OCI-LY7 (cell line): Measurements from ENCODE around the gene MARCHF9. TPM values are rescaled to one million over a fixed set of nuclear protein-coding genes. Genes with fewer than 3 reads are reported as not detected.
A peak's percentile ranks its signal among the peaks of the same experiment; 100 is the strongest.

ENCODE experiments used
- BruUV-seq: library from RNA; stranded (reverse); fragments of 400-500 nt; replicated peaks from 2 replicates; lab custom pipeline; 2021; lab: Mats Ljungman, UMichigan
- CTCF ChIA-PET: fragments of 300-600 bp; sonication (Branson Sonifier 250); formaldehyde crosslinking; loops from one replicate; lab custom pipeline; 2022; ENCODE audit warnings: antibody characterized with exemption; ENCODE audit not compliant: unreplicated experiment; lab: Charles Lee
- POLR2A ChIA-PET: fragments of 300-600 bp; sonication (Branson Sonifier 250); formaldehyde crosslinking; loops from one replicate; lab custom pipeline; 2022; ENCODE audit warnings: antibody characterized with exemption; lab: Charles Lee
- DNase-seq: peaks from one replicate; pipeline ENCODE4 v3.0.0-alpha.2; 2015; ENCODE audit warnings: low spot score
- H2AFZ ChIP-seq: fragments of 200-600 bp; sonication (generic), shearing (Covaris generic); 2 replicates; pipeline ENCODE4 v1.6.1; 2014; ENCODE audit warnings: mild to moderate bottlenecking, antibody characterized with exemption, low read length, moderate library complexity
- H3K27ac ChIP-seq: fragments of 200-600 bp; sonication (generic); 2 replicates; pipeline ENCODE4 v1.5.1; 2014; ENCODE audit warnings: mixed run types, low read depth, mild to moderate bottlenecking, moderate library complexity, low read length, inconsistent platforms; ENCODE audit not compliant: poor library complexity, severe bottlenecking
- H3K36me3 ChIP-seq: fragments of 200-600 bp; sonication (generic); 2 replicates; pipeline ENCODE4 v1.6.1; 2014; ENCODE audit warnings: mild to moderate bottlenecking, antibody characterized with exemption, low read length, moderate library complexity, mixed read lengths; ENCODE audit not compliant: insufficient read depth
- H3K4me1 ChIP-seq: fragments of 200-600 bp; sonication (generic); 2 replicates; pipeline ENCODE4 v1.5.1; 2014; ENCODE audit warnings: mild to moderate bottlenecking, low read length; ENCODE audit not compliant: insufficient read depth, poor library complexity, severe bottlenecking
- H3K4me2 ChIP-seq: fragments of 200-600 bp; sonication (generic); 2 replicates; pipeline ENCODE4 v1.6.1; 2014; ENCODE audit warnings: mild to moderate bottlenecking, low read length
- H3K4me3 ChIP-seq: fragments of 200-600 bp; sonication (generic); 2 replicates; pipeline ENCODE4 v1.5.1; 2014; ENCODE audit warnings: mild to moderate bottlenecking, low read depth, low read length; ENCODE audit not compliant: poor library complexity, severe bottlenecking
- H3K79me2 ChIP-seq: fragments of 200-600 bp; sonication (generic); 2 replicates; pipeline ENCODE4 v1.6.1; 2016; ENCODE audit warnings: low read depth, mild to moderate bottlenecking, low read length, moderate library complexity, mixed read lengths; ENCODE audit not compliant: insufficient read depth
- H3K9me2 ChIP-seq: fragments of 200-600 bp; sonication (generic); 2 replicates; pipeline ENCODE4 v1.6.1; 2016; ENCODE audit warnings: mild to moderate bottlenecking, low read length, mixed read lengths; ENCODE audit not compliant: insufficient read depth
- H3K9me3 ChIP-seq: fragments of 200-600 bp; sonication (generic); 2 replicates; pipeline ENCODE4 v1.6.1; 2014; ENCODE audit warnings: mild to moderate bottlenecking, mixed run types, low read length, mixed read lengths
- H4K20me1 ChIP-seq: fragments of 200-600 bp; sonication (generic); 2 replicates; pipeline ENCODE4 v1.6.1; 2014; ENCODE audit warnings: mild to moderate bottlenecking, antibody characterized with exemption, low read length, moderate library complexity, mixed read lengths; ENCODE audit not compliant: insufficient read depth
- EZH2phosphoT487 ChIP-seq: fragments of 200-600 bp; sonication (generic); IDR thresholded peaks from 2 replicates; pipeline ENCODE4 v1.6.1; 2018; ENCODE audit warnings: low read depth, borderline replicate concordance, mild to moderate bottlenecking, mixed run types, antibody characterized with exemption, low read length, moderate library complexity, mixed read lengths
- intact Hi-C: fragments of 100-400 bp; cut with micrococcal nuclease; formaldehyde crosslinking; loops from one replicate; pipeline ENCODE4 v1.10.0; 2022; ENCODE audit not compliant: unreplicated experiment
- total RNA-seq, 2 experiments: library from RNA; depleted of rRNA in 1 of 2; stranded (reverse); fragments of >200 nt in 1 of 2; shearing (Covaris generic) in 1 of 2; gene quantifications; 2 replicates each; pipeline ENCODE4 v1.2.3, GENCODE V29; 2014 to 2022
- TF ChIP-seq, protein P1 (sequence below): fragments of 200-600 bp; sonication (generic); conservative IDR thresholded peaks from 2 replicates; pipeline ENCODE4 v1.5.1; 2014; ENCODE audit warnings: mild to moderate bottlenecking, antibody characterized with exemption, low read length, moderate library complexity, mixed read lengths

Gene MARCHF9
- total RNA-seq, 2 experiments from 2014 or later, result 29.3 to 46.2 TPM

DNA sequence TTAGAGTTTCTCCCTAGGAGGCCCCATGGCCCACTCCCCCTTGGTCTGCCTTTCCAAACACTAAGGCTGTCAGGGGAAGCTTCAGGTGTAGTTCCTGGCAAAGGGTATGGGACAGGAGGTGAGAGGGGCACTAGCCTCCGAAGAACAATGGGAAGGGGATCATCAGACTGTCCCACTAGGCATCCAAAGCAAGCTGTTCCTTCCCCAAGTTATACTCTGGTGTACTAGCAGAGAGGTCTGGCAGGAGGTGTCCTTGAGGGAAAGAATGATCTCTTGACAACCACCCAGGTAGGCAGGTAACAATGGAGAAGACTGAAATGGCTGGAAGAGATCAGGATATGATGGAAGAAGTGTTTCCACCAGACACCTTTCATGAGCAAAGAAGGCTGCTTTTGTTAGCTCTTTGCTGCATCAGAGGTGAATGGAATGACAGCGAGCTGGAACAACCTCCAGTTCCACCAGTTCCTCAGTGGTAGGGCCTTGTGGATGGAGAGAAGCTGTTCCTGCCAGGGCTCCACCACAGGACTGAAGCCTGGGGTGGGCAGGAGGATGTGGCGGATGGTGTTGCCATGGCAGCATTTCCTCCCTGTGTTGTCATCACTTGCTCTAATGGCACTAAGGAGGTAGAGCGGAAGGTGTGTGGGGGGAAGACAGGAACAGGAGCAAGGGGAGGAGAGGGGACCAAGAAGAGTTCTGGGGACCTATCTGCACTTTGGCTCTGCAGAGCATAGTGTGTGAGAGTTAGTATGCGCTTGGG, 14.1 kb upstream of the MARCHF9 start:
- peak; percentile 82 for DNase-seq
- no TSS peak for BruUV-seq
- Histone ChIP-seq H2AFZ (no peak overlapping the region), H3K4me3 (peak overlapping the region; percentile 80), H3K36me3 (peaks cover 9% of the 10 kb centered on the region), H3K9me3 (no peaks in the 10 kb centered on the region), H3K27ac (peak overlapping the region; percentile 45), H3K79me2 (peaks cover 14% of the 10 kb centered on the region; the same call in 1 of the 2 replicates), H4K20me1 (no peaks in the 10 kb centered on the region), H3K4me2 (peak overlapping the region; percentile 93), H3K9me2 (no peaks in the 10 kb centered on the region), H3K4me1 (peaks cover 47% of the 10 kb centered on the region)
- ChIA-PET POLR2A (interaction anchor here (0.8 to 1.8 kb wide), 4 partner anchors 10 to 194 kb away, joined by 3 to 5 read pairs (median 4); partner anchors contain the start of gene DCTN2), CTCF (interaction anchor here (0.6 kb wide), 1 partner anchor 38 kb away, joined by 3 read pairs; no protein-coding TSS in a partner anchor)
- intact Hi-C loops, result loop anchor here (5.0 kb wide), 1 partner anchor 264 kb away; the partner anchor contains the start of gene ARHGAP9
- TF ChIP-seq, protein P1, sequence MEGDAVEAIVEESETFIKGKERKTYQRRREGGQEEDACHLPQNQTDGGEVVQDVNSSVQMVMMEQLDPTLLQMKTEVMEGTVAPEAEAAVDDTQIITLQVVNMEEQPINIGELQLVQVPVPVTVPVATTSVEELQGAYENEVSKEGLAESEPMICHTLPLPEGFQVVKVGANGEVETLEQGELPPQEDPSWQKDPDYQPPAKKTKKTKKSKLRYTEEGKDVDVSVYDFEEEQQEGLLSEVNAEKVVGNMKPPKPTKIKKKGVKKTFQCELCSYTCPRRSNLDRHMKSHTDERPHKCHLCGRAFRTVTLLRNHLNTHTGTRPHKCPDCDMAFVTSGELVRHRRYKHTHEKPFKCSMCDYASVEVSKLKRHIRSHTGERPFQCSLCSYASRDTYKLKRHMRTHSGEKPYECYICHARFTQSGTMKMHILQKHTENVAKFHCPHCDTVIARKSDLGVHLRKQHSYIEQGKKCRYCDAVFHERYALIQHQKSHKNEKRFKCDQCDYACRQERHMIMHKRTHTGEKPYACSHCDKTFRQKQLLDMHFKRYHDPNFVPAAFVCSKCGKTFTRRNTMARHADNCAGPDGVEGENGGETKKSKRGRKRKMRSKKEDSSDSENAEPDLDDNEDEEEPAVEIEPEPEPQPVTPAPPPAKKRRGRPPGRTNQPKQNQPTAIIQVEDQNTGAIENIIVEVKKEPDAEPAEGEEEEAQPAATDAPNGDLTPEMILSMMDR, result no peak
- TF ChIP-seq EZH2phosphoT487, result no peak

DNA sequence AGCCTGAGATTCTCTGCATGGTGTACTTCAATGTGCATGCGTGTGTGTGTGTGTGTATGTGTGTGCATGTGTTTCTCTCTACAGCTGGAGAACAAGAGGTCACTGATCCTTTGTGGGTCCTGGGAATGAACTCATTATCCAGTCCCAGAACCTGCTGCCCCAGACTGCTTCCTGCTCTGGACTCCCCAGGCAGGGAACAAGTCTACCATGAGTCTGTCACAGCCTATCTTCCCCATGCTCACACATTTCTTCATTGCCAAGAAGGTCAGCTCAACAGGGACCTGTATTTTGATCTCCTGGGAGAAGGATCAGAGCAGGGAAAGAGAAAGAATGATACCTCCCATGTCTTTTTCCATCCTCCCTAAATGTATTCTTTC, 13.5 kb upstream of the MARCHF9 start:
- H2AFZ ChIP-seq, result peak overlapping the region; percentile 66; the same call in 1 of the 2 replicates
- POLR2A ChIA-PET, result interaction anchor here (0.6 to 1.8 kb wide), 6 partner anchors 9 to 1928 kb away, joined by 3 to 5 read pairs (median 4); partner anchors contain the start of gene DCTN2
- H3K4me2 ChIP-seq, result peak overlapping the region; percentile 93
- intact Hi-C loops, result loop anchor here (5.0 kb wide), 1 partner anchor 264 kb away; the partner anchor contains the start of gene ARHGAP9
- TF ChIP-seq EZH2phosphoT487, result no peak
- no TSS peak for BruUV-seq
- DNase-seq, result no peak
- H3K9me2 ChIP-seq, result no peaks in the 10 kb centered on the region
- CTCF ChIA-PET, result interaction anchor here (0.6 kb wide), 1 partner anchor 38 kb away, joined by 3 read pairs; no protein-coding TSS in a partner anchor
- H3K27ac ChIP-seq, result peak overlapping the region; percentile 45
- peaks cover 15% of the 10 kb centered on the region for H3K36me3 ChIP-seq
- peaks cover 14% of the 10 kb centered on the region; the same call in 1 of the 2 replicates for H3K79me2 ChIP-seq
- H3K4me1 ChIP-seq, result peaks cover 47% of the 10 kb centered on the region
- H3K9me3 ChIP-seq, result no peaks in the 10 kb centered on the region
- H3K4me3 ChIP-seq, result peak overlapping the region; percentile 80
- no peaks in the 10 kb centered on the region for H4K20me1 ChIP-seq
